ENCODE results near the gene IPO11.
"Not testable (repeated sequence)": the region's sequence is repeated elsewhere in the genome, so short reads cannot be mapped to it uniquely, and the experiment has no call there.

IPO11 gene

GRCh38 chr5:62450259-62450658, 37.7 kb downstream of the IPO11 start:
- DNase-seq: no peak

GRCh38 chr5:62457071-62457470, 44.5 kb downstream of the IPO11 start:
- DNase-seq: no peak

GRCh38 chr5:62460578-62460983, 48.0 kb downstream of the IPO11 start:
- DNase-seq: no peak

- no peak for DNase-seq
Observed at GRCh38 chr5:62461561-62461960, 49.0 kb downstream of the IPO11 start.

GRCh38 chr5:62465985-62466925, 53.7 kb downstream of the IPO11 start:
- no peak for DNase-seq

GRCh38 chr5:62473209-62473608, 60.6 kb downstream of the IPO11 start:
- no peak for DNase-seq

GRCh38 chr5:62475072-62475471, 62.5 kb downstream of the IPO11 start:
- no peak for DNase-seq

GRCh38 chr5:62477801-62478200, 65.2 kb downstream of the IPO11 start:
- no peak for DNase-seq

GRCh38 chr5:62483556-62483955, 71.0 kb downstream of the IPO11 start:
- DNase-seq: no peak

GRCh38 chr5:62486672-62487071, 74.1 kb downstream of the IPO11 start:
- no peak for DNase-seq

GRCh38 chr5:62488531-62488930, 76.0 kb downstream of the IPO11 start:
- DNase-seq: no peak

GRCh38 chr5:62489471-62489870, 76.9 kb downstream of the IPO11 start:
- no peak for DNase-seq

- DNase-seq: no peak
Observed at GRCh38 chr5:62494772-62495171, 82.2 kb downstream of the IPO11 start.

- DNase-seq: no peak
Observed at GRCh38 chr5:62496876-62497275, 84.3 kb downstream of the IPO11 start.

- DNase-seq: no peak
Observed at GRCh38 chr5:62498961-62499360, 86.4 kb downstream of the IPO11 start.

GRCh38 chr5:62499756-62500155, 87.2 kb downstream of the IPO11 start:
- no peak for DNase-seq

- no peak for DNase-seq
Observed at GRCh38 chr5:62502456-62503101, 90.0 kb downstream of the IPO11 start.

GRCh38 chr5:62504129-62504528, 91.6 kb downstream of the IPO11 start:
- DNase-seq: no peak

GRCh38 chr5:62506659-62507460, 94.3 kb downstream of the IPO11 start:
- no peak for DNase-seq

GRCh38 chr5:62508760-62509159, 96.2 kb downstream of the IPO11 start:
- not testable (repeated sequence) for DNase-seq

- DNase-seq: no peak
Observed at GRCh38 chr5:62509806-62510205, 97.2 kb downstream of the IPO11 start.

GRCh38 chr5:62513085-62513484, 100.5 kb downstream of the IPO11 start:
- not testable (repeated sequence) for DNase-seq

- DNase-seq: no peak
Observed at GRCh38 chr5:62514510-62515119, 102.1 kb downstream of the IPO11 start.
